Upper lobe of right lung (tissue), 1 donor: ENCODE results near the gene BAIAP2L2. TPM values are rescaled to one million over a fixed set of nuclear protein-coding genes. Genes with fewer than 3 reads are reported as not detected.
"Not testable (repeated sequence)": the region's sequence is repeated elsewhere in the genome, so short reads cannot be mapped to it uniquely, and the experiment has no call there.

ENCODE experiments used
- ATAC-seq: fragments of 200-7000 bp; cut with Tn5 transposase; one replicate; pipeline ENCODE4 v1.9.1; 2020; ENCODE audit warnings: mild to moderate bottlenecking, moderate library complexity
- DNase-seq: peaks from one replicate; pipeline ENCODE4 v3.0.0-alpha.2; 2020
- H3K27ac ChIP-seq: fragments of 200-600 bp; one replicate; pipeline ENCODE4 v1.8.0; 2022
- H3K27me3 ChIP-seq: fragments of 200-600 bp; one replicate; pipeline ENCODE4 v1.8.0; 2022; ENCODE audit warnings: mild to moderate bottlenecking
- H3K36me3 ChIP-seq: fragments of 200-600 bp; one replicate; pipeline ENCODE4 v1.8.0; 2022
- H3K4me1 ChIP-seq: fragments of 200-600 bp; one replicate; pipeline ENCODE4 v1.8.0; 2022
- H3K4me3 ChIP-seq: fragments of 200-600 bp; one replicate; pipeline ENCODE4 v1.8.0; 2022; ENCODE audit warnings: mild to moderate bottlenecking
- H3K9me3 ChIP-seq: fragments of 200-600 bp; one replicate; pipeline ENCODE4 v1.8.0; 2022
- intact Hi-C: fragments of 100-400 bp; cut with DNase I; formaldehyde crosslinking; loops from one replicate; pipeline ENCODE4 v1.11.0; 2022
- long read RNA-seq: library from polyadenylated mRNA; unstranded; transcript quantifications from one replicate; pipeline ENCODE4 v2.0.0, GENCODE V29; 2021
- total RNA-seq: library from RNA; stranded (reverse); fragmentation: NEBNext Ultra II Directional; extraction: Animal tissue kit (Norgen Biotek cat#: 25700); gene quantifications from one replicate; pipeline ENCODE4 v1.2.1, GENCODE V29; 2021
- TF ChIP-seq, protein P1 (sequence below): fragments of 200-600 bp; IDR thresholded peaks from one replicate; pipeline ENCODE4 v1.8.0; 2022; ENCODE audit warnings: antibody characterized with exemption
- donor health status: DM: no; HTN: yes; CAD: no; lungs with severe emphysema.

BAIAP2L2 gene, protein sequence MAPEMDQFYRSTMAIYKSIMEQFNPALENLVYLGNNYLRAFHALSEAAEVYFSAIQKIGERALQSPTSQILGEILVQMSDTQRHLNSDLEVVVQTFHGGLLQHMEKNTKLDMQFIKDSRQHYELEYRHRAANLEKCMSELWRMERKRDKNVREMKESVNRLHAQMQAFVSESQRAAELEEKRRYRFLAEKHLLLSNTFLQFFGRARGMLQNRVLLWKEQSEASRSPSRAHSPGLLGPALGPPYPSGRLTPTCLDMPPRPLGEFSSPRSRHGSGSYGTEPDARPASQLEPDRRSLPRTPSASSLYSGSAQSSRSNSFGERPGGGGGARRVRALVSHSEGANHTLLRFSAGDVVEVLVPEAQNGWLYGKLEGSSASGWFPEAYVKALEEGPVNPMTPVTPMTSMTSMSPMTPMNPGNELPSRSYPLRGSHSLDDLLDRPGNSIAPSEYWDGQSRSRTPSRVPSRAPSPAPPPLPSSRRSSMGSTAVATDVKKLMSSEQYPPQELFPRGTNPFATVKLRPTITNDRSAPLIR
- total RNA-seq: 0.29 TPM
- long read RNA-seq, partial matches to known transcripts: 0 of 1 reads
- long read RNA-seq, other reads (novel, unspliced or antisense): 1 of 1 reads

DNA sequence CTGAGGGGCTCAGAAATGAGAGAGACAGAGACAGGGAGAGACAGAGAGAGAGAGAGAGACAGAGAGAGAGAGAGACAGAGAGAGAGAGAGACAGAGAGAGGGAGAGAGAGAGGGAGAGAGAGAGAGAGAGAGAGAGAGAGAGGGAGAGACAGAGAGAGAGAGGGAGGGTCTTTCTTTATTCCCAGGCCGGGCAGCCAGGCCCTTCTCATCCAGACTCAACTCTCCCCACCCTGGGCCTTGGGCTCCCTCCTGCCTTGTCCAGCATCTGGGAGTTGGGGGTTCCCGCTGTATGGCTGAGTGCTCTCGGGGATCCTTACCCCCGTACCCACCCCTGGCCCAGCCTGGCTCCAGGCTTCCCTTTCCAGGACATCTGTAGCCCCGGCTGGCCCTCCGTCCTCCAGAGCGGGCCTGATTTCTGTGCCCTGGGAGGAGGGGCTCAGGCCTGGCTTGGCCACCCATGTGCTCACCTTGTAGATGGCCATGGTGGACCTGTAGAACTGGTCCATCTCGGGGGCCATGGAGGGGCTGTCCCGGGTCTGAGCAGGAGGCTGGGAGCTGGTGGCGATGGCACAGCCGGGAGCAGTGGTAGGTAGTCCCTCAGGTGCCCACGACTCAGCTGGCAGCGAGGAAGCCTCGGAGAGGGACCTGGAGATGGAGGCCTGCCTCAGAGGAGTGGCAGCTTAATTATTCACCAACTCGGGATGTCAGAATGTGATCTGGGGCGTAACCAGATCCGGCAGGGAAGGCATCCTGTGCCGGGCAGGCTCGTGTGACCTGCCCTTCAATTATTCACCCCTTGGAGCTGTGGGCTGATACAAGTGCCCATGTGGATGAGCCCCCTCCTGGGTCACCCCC, at the start of gene BAIAP2L2:
TSS of gene BAIAP2L2 (minus strand) at position 677 of the 855 bp plus-strand sequence. CDS start at position 518, 159 bp downstream.
- H3K4me1 ChIP-seq: peaks cover 8% of the 10 kb centered on the region
- TF ChIP-seq, protein P1, sequence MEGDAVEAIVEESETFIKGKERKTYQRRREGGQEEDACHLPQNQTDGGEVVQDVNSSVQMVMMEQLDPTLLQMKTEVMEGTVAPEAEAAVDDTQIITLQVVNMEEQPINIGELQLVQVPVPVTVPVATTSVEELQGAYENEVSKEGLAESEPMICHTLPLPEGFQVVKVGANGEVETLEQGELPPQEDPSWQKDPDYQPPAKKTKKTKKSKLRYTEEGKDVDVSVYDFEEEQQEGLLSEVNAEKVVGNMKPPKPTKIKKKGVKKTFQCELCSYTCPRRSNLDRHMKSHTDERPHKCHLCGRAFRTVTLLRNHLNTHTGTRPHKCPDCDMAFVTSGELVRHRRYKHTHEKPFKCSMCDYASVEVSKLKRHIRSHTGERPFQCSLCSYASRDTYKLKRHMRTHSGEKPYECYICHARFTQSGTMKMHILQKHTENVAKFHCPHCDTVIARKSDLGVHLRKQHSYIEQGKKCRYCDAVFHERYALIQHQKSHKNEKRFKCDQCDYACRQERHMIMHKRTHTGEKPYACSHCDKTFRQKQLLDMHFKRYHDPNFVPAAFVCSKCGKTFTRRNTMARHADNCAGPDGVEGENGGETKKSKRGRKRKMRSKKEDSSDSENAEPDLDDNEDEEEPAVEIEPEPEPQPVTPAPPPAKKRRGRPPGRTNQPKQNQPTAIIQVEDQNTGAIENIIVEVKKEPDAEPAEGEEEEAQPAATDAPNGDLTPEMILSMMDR: no peak
- intact Hi-C loops: no loop called here
- ATAC-seq (no peak), DNase-seq (no peak)
- no peaks in the 10 kb centered on the region for H3K36me3 ChIP-seq
- no peaks in the 10 kb centered on the region for H3K27me3 ChIP-seq
- H3K9me3 ChIP-seq: no peaks in the 10 kb centered on the region
- H3K4me3 ChIP-seq: no peak within 1 kb of the TSS
- no peak within 1 kb of the TSS for H3K27ac ChIP-seq

DNA sequence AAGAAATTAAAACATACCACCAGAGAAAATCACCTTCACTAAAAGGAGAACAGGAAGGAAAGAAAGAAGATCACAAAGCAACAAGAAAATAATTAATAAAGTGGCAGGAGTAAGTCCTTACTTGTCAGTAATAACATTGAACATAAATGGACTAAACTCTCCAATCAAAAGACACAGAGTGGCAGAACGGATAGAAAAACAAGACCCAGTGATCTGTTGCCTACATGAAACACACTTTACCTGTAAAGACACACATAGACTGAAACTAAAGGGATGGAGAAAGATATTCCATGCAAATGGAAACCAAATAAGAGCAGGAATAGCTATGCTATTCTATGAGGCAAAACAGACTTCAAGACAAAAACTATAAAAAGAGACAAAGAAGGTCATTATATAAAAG, 45.2 kb upstream of the BAIAP2L2 start:
- no peak for ATAC-seq
- DNase-seq: no peak
- Histone ChIP-seq H3K9me3 (no peaks in the 10 kb centered on the region), H3K36me3 (no peaks in the 10 kb centered on the region), H3K27me3 (no peaks in the 10 kb centered on the region), H3K27ac (no peak overlapping the region), H3K4me3 (no peak overlapping the region), H3K4me1 (no peaks in the 10 kb centered on the region)
- TF ChIP-seq, protein P1: no peak
- intact Hi-C loops: no loop called here

DNA sequence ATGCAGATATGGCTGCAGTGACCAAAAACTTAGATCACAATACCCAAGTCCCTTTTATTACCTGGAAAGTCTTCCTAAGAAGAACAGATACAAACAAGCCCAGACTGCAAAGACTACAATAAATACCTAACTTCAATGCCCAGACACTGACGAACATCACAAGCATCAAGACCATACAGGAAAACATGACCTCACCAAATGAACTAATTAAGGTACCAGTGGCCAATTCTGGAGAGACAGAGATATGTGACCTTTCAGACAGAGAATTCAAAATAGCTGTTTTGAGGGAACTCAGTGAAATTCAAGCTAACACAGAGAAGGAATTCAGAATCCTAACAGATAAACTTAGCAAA, 44.1 kb upstream of the BAIAP2L2 start:
- ATAC-seq, H3K36me3 ChIP-seq, H3K27ac ChIP-seq, intact Hi-C loops, DNase-seq, H3K4me3 ChIP-seq, H3K4me1 ChIP-seq, H3K27me3 ChIP-seq, H3K9me3 ChIP-seq: not testable (repeated sequence)

GRCh38 chr22:38153821-38154562, 43.5 kb upstream of the BAIAP2L2 start:
- intact Hi-C loops: no loop called here
- peak; percentile 27 for DNase-seq
- Histone ChIP-seq H3K9me3 (no peaks in the 10 kb centered on the region), H3K27ac (no peak overlapping the region), H3K36me3 (no peaks in the 10 kb centered on the region), H3K27me3 (no peaks in the 10 kb centered on the region), H3K4me3 (no peak overlapping the region), H3K4me1 (no peaks in the 10 kb centered on the region)
- TF ChIP-seq, protein P1: no peak
- ATAC-seq: no peak

- Histone ChIP-seq H3K9me3 (no peaks in the 10 kb centered on the region), H3K36me3 (no peaks in the 10 kb centered on the region), H3K4me1 (peaks cover 6% of the 10 kb centered on the region), H3K4me3 (no peak overlapping the region), H3K27ac (no peak overlapping the region), H3K27me3 (no peaks in the 10 kb centered on the region)
- ATAC-seq (no peak), DNase-seq (peak; percentile 10)
- intact Hi-C loops: no loop called here
- TF ChIP-seq, protein P1: no peak
Observed at GRCh38 chr22:38151126-38151500, 40.6 kb upstream of the BAIAP2L2 start.
